Activated CD8-positive, alpha-beta T cell treated with anti-CD3 and anti-CD28 coated beads for 36 hours (primary cell): ENCODE data around the gene GPR34. TPM values are rescaled to one million over a fixed set of nuclear protein-coding genes. Genes with fewer than 3 reads are reported as not detected.
"Not testable (repeated sequence)": the region's sequence is repeated elsewhere in the genome, so short reads cannot be mapped to it uniquely, and the experiment has no call there.

ENCODE experiments used
- ATAC-seq: fragments of 200-7000 bp; cut with Tn5 transposase; one replicate; pipeline ENCODE4 v1.10.0; 2021; ENCODE audit warnings: mild to moderate bottlenecking, moderate library complexity
- CTCF ChIA-PET: fragments of 350-600 bp; sonication (Branson Sonifier 250); formaldehyde crosslinking; loops from one replicate; lab custom pipeline; 2021; ENCODE audit warnings: antibody characterized with exemption; lab: Charles Lee
- POLR2A ChIA-PET: fragments of 350-600 bp; sonication (Branson Sonifier 250); formaldehyde crosslinking; loops from one replicate; lab custom pipeline; 2021; ENCODE audit warnings: antibody characterized with exemption; lab: Charles Lee
- DNase-seq: peaks from one replicate; pipeline ENCODE4 v3.0.0-alpha.2; 2020
- H3K27ac Mint-ChIP-seq: one replicate; pipeline ENCODE4 v1.8.0; 2021; ENCODE audit warnings: mild to moderate bottlenecking, mixed read lengths
- H3K27me3 Mint-ChIP-seq: one replicate; pipeline ENCODE4 v1.8.0; 2021; ENCODE audit warnings: mixed read lengths
- H3K36me3 Mint-ChIP-seq: one replicate; pipeline ENCODE4 v1.8.0; 2021; ENCODE audit warnings: low read depth, mixed read lengths
- H3K4me1 Mint-ChIP-seq: one replicate; pipeline ENCODE4 v1.8.0; 2021; ENCODE audit warnings: low read depth, mixed read lengths
- H3K4me3 Mint-ChIP-seq: one replicate; pipeline ENCODE4 v1.8.0; 2021; ENCODE audit warnings: mild to moderate bottlenecking, moderate library complexity, mixed read lengths
- H3K9me3 Mint-ChIP-seq: one replicate; pipeline ENCODE4 v1.8.0; 2021; ENCODE audit warnings: mixed read lengths
- CTCF ChIP-seq: fragments of 200-600 bp; IDR thresholded peaks from one replicate; pipeline ENCODE4 v1.8.0; 2022; ENCODE audit warnings: antibody characterized with exemption, mild to moderate bottlenecking
- intact Hi-C: fragments of 100-400 bp; cut with micrococcal nuclease; formaldehyde crosslinking; loops from one replicate; pipeline ENCODE4 v1.10.0; 2022
- total RNA-seq, 2 experiments: library from RNA; stranded (reverse); gene quantifications; one replicate each; pipeline ENCODE4 v1.2.3, GENCODE V29; 2021

GPR34 gene, protein sequence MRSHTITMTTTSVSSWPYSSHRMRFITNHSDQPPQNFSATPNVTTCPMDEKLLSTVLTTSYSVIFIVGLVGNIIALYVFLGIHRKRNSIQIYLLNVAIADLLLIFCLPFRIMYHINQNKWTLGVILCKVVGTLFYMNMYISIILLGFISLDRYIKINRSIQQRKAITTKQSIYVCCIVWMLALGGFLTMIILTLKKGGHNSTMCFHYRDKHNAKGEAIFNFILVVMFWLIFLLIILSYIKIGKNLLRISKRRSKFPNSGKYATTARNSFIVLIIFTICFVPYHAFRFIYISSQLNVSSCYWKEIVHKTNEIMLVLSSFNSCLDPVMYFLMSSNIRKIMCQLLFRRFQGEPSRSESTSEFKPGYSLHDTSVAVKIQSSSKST
- under 1 TPM; 0.52 to 0.65 TPM for total RNA-seq

GRCh38 chrX:41688835-41689234 lies at the start of gene GPR34:
GPR34 (plus strand) TSS chrX:41688973; CDS start chrX:41695634, 6,661 bp downstream.
- CTCF ChIA-PET: no interaction called here

DNA sequence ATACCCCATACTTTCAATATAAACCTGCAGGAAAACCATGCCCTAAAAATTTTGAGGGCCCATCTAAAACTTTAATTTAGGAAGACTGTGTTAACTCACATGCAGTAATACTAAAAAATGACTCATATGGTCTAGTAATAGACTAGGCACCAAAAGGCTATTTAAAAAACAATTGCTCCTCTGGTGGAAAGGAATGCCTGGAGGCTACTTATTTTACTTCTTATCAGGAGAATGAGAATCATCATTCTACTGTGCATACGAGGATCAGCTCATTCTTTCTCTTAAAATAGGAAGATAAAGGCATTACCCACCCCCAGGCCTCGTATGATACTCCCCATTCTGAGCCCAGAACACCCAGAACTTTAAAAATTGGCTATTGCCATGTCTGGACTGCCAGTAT lies 42.6 kb upstream of the GPR34 start:
- ATAC-seq, H3K9me3 Mint-ChIP-seq, H3K27ac Mint-ChIP-seq, H3K4me3 Mint-ChIP-seq, CTCF ChIA-PET, POLR2A ChIA-PET, H3K4me1 Mint-ChIP-seq, intact Hi-C loops, DNase-seq, H3K27me3 Mint-ChIP-seq: not testable (repeated sequence)
- H3K36me3 Mint-ChIP-seq: peaks cover 40% of the 10 kb centered on the region

More at GRCh38 chrX:41688835-41689234, at the start of gene GPR34:
- POLR2A ChIA-PET: no interaction called here
- Mint-ChIP-seq H3K27me3 (no peaks in the 10 kb centered on the region), H3K9me3 (no peaks in the 10 kb centered on the region), H3K36me3 (no peaks in the 10 kb centered on the region), H3K27ac (peak within 1 kb of the TSS; percentile 49), H3K4me3 (peak within 1 kb of the TSS; percentile 40), H3K4me1 (peaks cover 44% of the 10 kb centered on the region)
- intact Hi-C loops: no loop called here
- ATAC-seq (peak; percentile 64), DNase-seq (peak; percentile 59)
- TF ChIP-seq CTCF: no peak

DNA sequence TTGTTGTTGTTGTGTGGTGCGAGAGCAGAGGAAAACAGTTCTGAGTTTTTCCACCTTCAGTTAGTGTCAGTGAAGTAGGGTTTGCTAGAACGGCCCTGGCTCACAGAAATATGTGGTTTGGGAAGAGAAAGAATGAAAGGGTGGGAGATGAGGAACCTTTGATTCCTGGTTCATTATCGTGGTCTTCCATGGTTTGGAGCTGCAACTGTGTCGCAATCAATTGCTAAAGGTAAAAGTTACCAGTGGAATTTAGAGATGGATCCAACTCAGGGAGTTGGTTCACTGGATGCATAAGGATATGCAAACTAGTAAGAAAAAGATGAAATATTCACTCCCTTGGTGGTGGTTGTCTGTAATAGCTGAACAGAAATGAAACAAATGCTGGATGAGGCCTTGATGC lies 35.6 kb upstream of the GPR34 start:
- Mint-ChIP-seq H3K27me3 (no peaks in the 10 kb centered on the region), H3K27ac (peak overlapping the region; percentile 46), H3K4me3 (no peak overlapping the region), H3K9me3 (peaks cover 4% of the 10 kb centered on the region), H3K36me3 (peaks cover 50% of the 10 kb centered on the region), H3K4me1 (no peaks in the 10 kb centered on the region)
- intact Hi-C loops: no loop called here
- TF ChIP-seq CTCF: no peak
- ChIA-PET CTCF (no interaction called here), POLR2A (no interaction called here)
- ATAC-seq (no peak), DNase-seq (no peak)

- POLR2A ChIA-PET: no interaction called here
- CTCF ChIA-PET: no interaction called here
- Mint-ChIP-seq H3K4me1 (no peaks in the 10 kb centered on the region), H3K27me3 (no peaks in the 10 kb centered on the region), H3K36me3 (peaks cover 48% of the 10 kb centered on the region), H3K9me3 (no peaks in the 10 kb centered on the region), H3K4me3 (no peak overlapping the region), H3K27ac (no peak overlapping the region)
- ATAC-seq (no peak), DNase-seq (no peak)
- TF ChIP-seq CTCF: no peak
- intact Hi-C loops: no loop called here
These were observed 33.7 kb upstream of the GPR34 start for GRCh38 chrX:41655101-41655500.

DNA sequence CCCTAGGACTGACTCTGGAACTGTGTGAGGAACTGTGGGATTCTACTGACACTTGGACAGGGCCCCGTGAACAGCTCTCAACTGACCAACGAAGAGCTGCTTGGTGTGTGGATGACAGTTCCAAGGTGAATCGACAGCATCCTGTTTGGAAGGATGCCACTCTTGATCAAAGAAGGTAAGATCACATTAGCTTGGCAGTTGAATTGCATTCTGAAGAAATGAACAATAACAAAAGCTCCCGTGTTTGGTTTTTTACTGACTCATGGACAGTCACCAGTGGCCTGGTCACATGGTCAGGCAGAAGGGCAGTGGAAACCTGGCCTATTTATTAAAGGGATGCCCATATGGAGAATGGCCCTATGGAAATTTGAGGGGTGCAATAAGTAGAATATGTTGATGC lies 33.1 kb upstream of the GPR34 start:
- ChIA-PET POLR2A (no interaction called here), CTCF (no interaction called here)
- peaks cover 48% of the 10 kb centered on the region for H3K36me3 Mint-ChIP-seq
- DNase-seq (no peak), ATAC-seq (no peak)
- H3K27me3 Mint-ChIP-seq: no peaks in the 10 kb centered on the region
- intact Hi-C loops: no loop called here
- no peak overlapping the region for H3K4me3 Mint-ChIP-seq
- no peaks in the 10 kb centered on the region for H3K4me1 Mint-ChIP-seq
- TF ChIP-seq CTCF: no peak
- no peaks in the 10 kb centered on the region for H3K9me3 Mint-ChIP-seq
- H3K27ac Mint-ChIP-seq: no peak overlapping the region
